Neuronal stem cell (in vitro differentiated cells): Measurements from ENCODE around the gene PAN2.

Source experiments
- DNase-seq: peaks from one replicate; pipeline ENCODE4 v3.0.0-alpha.2; 2013; ENCODE audit warnings: low spot score
- H2AFZ ChIP-seq: one replicate; pipeline ENCODE4 v1.6.1; 2013; ENCODE audit warnings: mild to moderate bottlenecking, low read length, inconsistent platforms
- H2AK5ac ChIP-seq: 2 replicates; pipeline ENCODE4 v1.6.1; 2013; ENCODE audit warnings: low read depth, mild to moderate bottlenecking, inconsistent platforms, low read length, moderate library complexity, mixed read lengths
- H2BK120ac ChIP-seq: 2 replicates; pipeline ENCODE4 v1.6.1; 2013; ENCODE audit warnings: low read depth, mild to moderate bottlenecking, inconsistent platforms, low read length, moderate library complexity, mixed read lengths
- H2BK12ac ChIP-seq: one replicate; pipeline ENCODE4 v1.6.1; 2013; ENCODE audit warnings: low read length, inconsistent platforms
- H2BK15ac ChIP-seq: 2 replicates; pipeline ENCODE4 v1.6.1; 2013; ENCODE audit warnings: mild to moderate bottlenecking, low read length, inconsistent platforms, mixed read lengths
- H2BK5ac ChIP-seq: one replicate; pipeline ENCODE4 v1.6.1; 2013; ENCODE audit warnings: inconsistent platforms, mild to moderate bottlenecking, low read length, moderate library complexity
- H3K14ac ChIP-seq: one replicate; pipeline ENCODE4 v1.6.1; 2013; ENCODE audit warnings: low read length, inconsistent platforms
- H3K18ac ChIP-seq: 2 replicates; pipeline ENCODE4 v1.6.1; 2013; ENCODE audit warnings: low read length, inconsistent platforms
- H3K23ac ChIP-seq: 2 replicates; pipeline ENCODE4 v1.6.1; 2013; ENCODE audit warnings: low read depth, mild to moderate bottlenecking, mixed read lengths, low read length, inconsistent platforms; ENCODE audit not compliant: poor library complexity
- H3K27ac ChIP-seq: replicated peaks from 3 replicates; pipeline ENCODE4 v1.5.1; 2013; ENCODE audit warnings: low read length, inconsistent platforms
- H3K27me3 ChIP-seq, 3 experiments: 2 replicates each; pipeline ENCODE4 v1.6.1; 2013; ENCODE audit warnings: low read length in 3 of 3, mild to moderate bottlenecking in 2 of 3, inconsistent platforms in 1 of 3, low read depth in 1 of 3, mixed read lengths in 1 of 3, moderate library complexity in 1 of 3; ENCODE audit not compliant: control insufficient read depth in 3 of 3, insufficient read depth in 3 of 3
- H3K36me3 ChIP-seq, 2 donors: replicated peaks in 1 of 2; 2 replicates each; pipeline ENCODE4 v1.6.1; 2013; ENCODE audit warnings: low read length in 2 of 2; ENCODE audit not compliant: control insufficient read depth in 2 of 2, insufficient read depth in 2 of 2
- H3K4ac ChIP-seq: 2 replicates; pipeline ENCODE4 v1.6.1; 2013; ENCODE audit warnings: inconsistent platforms, mild to moderate bottlenecking, low read length, moderate library complexity
- H3K4me1 ChIP-seq, 2 donors: 1 replicate in 1 of 2; 2 replicates in 1 of 2; pipeline ENCODE4 v1.6.1; 2013; ENCODE audit warnings: low read length in 2 of 2, low read depth in 1 of 2; ENCODE audit not compliant: control insufficient read depth in 2 of 2, insufficient read depth in 1 of 2
- H3K4me2 ChIP-seq: one replicate; pipeline ENCODE4 v1.6.1; 2013; ENCODE audit warnings: mild to moderate bottlenecking, low read length, inconsistent platforms; ENCODE audit not compliant: insufficient read depth, poor library complexity, severe bottlenecking
- H3K4me3 ChIP-seq, 2 donors: 2 replicates each; pipeline ENCODE4 v1.5.1; 2013; ENCODE audit warnings: low read length in 2 of 2, mild to moderate bottlenecking in 2 of 2, inconsistent platforms in 1 of 2, moderate library complexity in 1 of 2
- H3K79me1 ChIP-seq: one replicate; pipeline ENCODE4 v1.6.1; 2013; ENCODE audit warnings: low read depth, mild to moderate bottlenecking, inconsistent platforms, low read length, moderate library complexity
- H3K9ac ChIP-seq: one replicate; pipeline ENCODE4 v1.6.1; 2013; ENCODE audit warnings: mild to moderate bottlenecking, low read depth, low read length, inconsistent platforms; ENCODE audit not compliant: poor library complexity
- H3K9me3 ChIP-seq, 2 donors: replicated peaks in 1 of 2; 2 replicates each; pipeline versions ENCODE3 to v1.6.1; 2013; ENCODE audit warnings: low read length in 2 of 2, mild to moderate bottlenecking in 2 of 2, inconsistent platforms in 1 of 2, low read depth in 1 of 2, mixed read lengths in 1 of 2, moderate library complexity in 1 of 2; ENCODE audit not compliant: control insufficient read depth in 2 of 2, insufficient read depth in 1 of 2
- H4K8ac ChIP-seq: one replicate; pipeline ENCODE4 v1.6.1; 2013; ENCODE audit warnings: low read depth, mild to moderate bottlenecking, inconsistent platforms, low read length, moderate library complexity
- H4K91ac ChIP-seq: one replicate; pipeline ENCODE4 v1.6.1; 2013; ENCODE audit warnings: low read length, low read depth, mild to moderate bottlenecking, inconsistent platforms; ENCODE audit not compliant: poor library complexity
- WGBS, 2 donors: extraction: QIAGEN DNeasy Blood & Tissue Kit; methylation state at CpG; one replicate each; pipeline ENCODE4 v1.1.7; 2013; ENCODE audit warnings: missing lambda C conversion rate in 2 of 2, mixed read lengths in 1 of 2; ENCODE audit not compliant: insufficient read length in 2 of 2, insufficient replicate concordance in 1 of 2; ENCODE audit errors: extremely low coverage in 2 of 2; 5-methylcytosine and 5-hydroxymethylcytosine counted together

PAN2 gene

DNA sequence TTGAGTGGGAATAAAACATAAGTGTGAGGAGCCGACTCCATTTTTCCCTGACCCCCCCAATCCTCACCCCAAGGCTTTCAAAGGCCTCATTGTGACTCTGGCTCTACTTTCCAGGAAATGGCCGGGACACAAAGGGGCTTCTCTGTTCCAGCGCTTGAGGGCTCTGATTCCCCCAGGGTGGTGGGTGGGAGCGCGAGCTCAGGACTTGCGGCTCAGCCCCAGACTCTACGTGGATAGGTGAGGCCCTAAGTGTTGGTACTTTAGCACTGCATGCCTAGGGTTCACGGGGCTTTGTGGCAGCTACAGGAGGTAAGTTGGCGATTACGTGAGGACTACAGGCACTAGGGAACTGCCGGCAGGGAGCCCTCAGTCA, 18.6 kb downstream of the PAN2 start:
- H2BK120ac ChIP-seq, result no peak overlapping the region
- no peak overlapping the region for H4K91ac ChIP-seq
- H3K27me3 ChIP-seq, result no peaks in the 10 kb centered on the region
- H2AFZ ChIP-seq, result peak overlapping the region; percentile 93
- H3K4me2 ChIP-seq, result peak overlapping the region; percentile 92
- peak overlapping the region; percentile 87 for H2BK5ac ChIP-seq
- DNase-seq, result no peak
- no peak overlapping the region for H2BK15ac ChIP-seq
- H3K36me3 ChIP-seq, result peaks cover 18 to 71% of the 10 kb centered on the region in 2 donors
- peak overlapping the region; percentile 40 for H2AK5ac ChIP-seq
- WGBS, 2 donors, result no CpG with 5 or more reads among the region's 11 CpGs
- peak overlapping the region; percentile 93 for H3K18ac ChIP-seq
- H3K4me3 ChIP-seq, result peak overlapping the region; percentile 86 to 95
- no peak overlapping the region for H3K4ac ChIP-seq
- H3K79me1 ChIP-seq, result peaks cover 4% of the 10 kb centered on the region
- H4K8ac ChIP-seq, result no peak overlapping the region
- H3K4me1 ChIP-seq, result peaks cover 3 to 5% of the 10 kb centered on the region in 2 donors
- peak overlapping the region; percentile 95 for H3K27ac ChIP-seq
- peak overlapping the region; percentile 86 for H3K14ac ChIP-seq
- no peaks in the 10 kb centered on the region for H3K9me3 ChIP-seq
- peak overlapping the region; percentile 82 for H3K23ac ChIP-seq
- peak overlapping the region; percentile 97 for H3K9ac ChIP-seq
- H2BK12ac ChIP-seq, result no peak overlapping the region

DNA sequence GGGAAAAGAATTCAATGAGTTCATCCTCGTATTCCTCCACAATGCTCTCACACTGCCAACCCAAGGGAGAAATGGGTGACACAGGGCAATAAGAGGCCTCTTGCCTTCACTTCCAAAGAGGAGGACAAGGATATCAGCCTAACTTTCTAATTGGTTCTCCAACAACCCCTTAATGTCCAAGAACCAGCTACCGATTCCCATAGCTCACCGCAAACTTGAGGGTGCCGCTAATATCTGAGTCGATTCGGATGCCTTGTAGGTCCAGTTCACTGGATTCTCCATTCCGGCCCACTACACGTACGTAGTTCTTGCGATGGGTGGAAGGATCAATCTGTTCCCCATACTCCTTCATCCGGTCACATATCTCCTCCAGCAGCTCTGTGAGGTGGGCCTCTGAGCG, 22.8 kb downstream of the PAN2 start:
- H3K27me3 ChIP-seq, result no peaks in the 10 kb centered on the region
- no peak overlapping the region for H2BK120ac ChIP-seq
- no peak overlapping the region for H4K91ac ChIP-seq
- no peak overlapping the region for H4K8ac ChIP-seq
- H3K79me1 ChIP-seq, result peaks cover 4% of the 10 kb centered on the region
- peaks cover 3 to 5% of the 10 kb centered on the region in 2 donors for H3K4me1 ChIP-seq
- H3K27ac ChIP-seq, result no peak overlapping the region
- H2BK12ac ChIP-seq, result no peak overlapping the region
- no peak overlapping the region for H3K4me2 ChIP-seq
- H3K9ac ChIP-seq, result no peak overlapping the region
- H3K14ac ChIP-seq, result no peak overlapping the region
- H3K18ac ChIP-seq, result no peak overlapping the region
- no CpG with 5 or more reads among the region's 12 CpGs for WGBS, 2 donors
- no peak for DNase-seq
- H3K9me3 ChIP-seq, result no peaks in the 10 kb centered on the region
- H2AK5ac ChIP-seq, result no peak overlapping the region
- no peak overlapping the region for H2BK15ac ChIP-seq
- H3K23ac ChIP-seq, result no peak overlapping the region
- H3K4me3 ChIP-seq, result no peak overlapping the region
- no peak overlapping the region for H2AFZ ChIP-seq
- H3K36me3 ChIP-seq, result peaks cover 28 to 77% of the 10 kb centered on the region in 2 donors
- no peak overlapping the region for H3K4ac ChIP-seq
- H2BK5ac ChIP-seq, result no peak overlapping the region

DNA sequence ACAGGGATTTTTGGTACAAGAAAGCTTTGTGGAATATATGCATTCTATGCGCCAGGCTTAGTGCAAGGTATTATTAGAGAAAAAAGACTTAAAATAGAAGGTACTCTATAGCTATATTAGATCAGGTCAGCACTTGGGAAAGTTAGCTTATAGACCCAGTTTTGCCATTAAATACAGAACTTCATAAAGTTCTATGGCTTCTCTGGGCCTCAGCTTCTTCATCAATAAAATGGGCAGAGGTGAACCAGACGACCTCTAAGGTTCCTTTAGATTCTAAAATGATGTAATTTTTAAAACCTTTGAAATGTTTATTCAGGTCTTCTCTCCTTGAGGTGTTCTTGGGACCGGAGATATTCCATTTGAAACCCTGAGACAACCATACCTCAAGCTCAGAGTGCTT, 25.1 kb downstream of the PAN2 start:
- H3K79me1 ChIP-seq, result no peaks in the 10 kb centered on the region
- no peak overlapping the region for H2AFZ ChIP-seq
- H2BK15ac ChIP-seq, result no peak overlapping the region
- H2BK120ac ChIP-seq, result no peak overlapping the region
- H3K27ac ChIP-seq, result no peak overlapping the region
- no peak overlapping the region for H3K14ac ChIP-seq
- H3K18ac ChIP-seq, result no peak overlapping the region
- no peak overlapping the region for H2BK5ac ChIP-seq
- H3K4me3 ChIP-seq, result no peak overlapping the region
- H3K9me3 ChIP-seq, result no peaks in the 10 kb centered on the region
- WGBS, 2 donors, result no CpG with 5 or more reads among the region's 3 CpGs
- H3K4ac ChIP-seq, result no peak overlapping the region
- H4K91ac ChIP-seq, result no peak overlapping the region
- H2BK12ac ChIP-seq, result no peak overlapping the region
- no peaks in the 10 kb centered on the region for H3K27me3 ChIP-seq
- no peak overlapping the region for H3K4me2 ChIP-seq
- no peak overlapping the region for H3K23ac ChIP-seq
- H2AK5ac ChIP-seq, result no peak overlapping the region
- no peaks in the 10 kb centered on the region for H3K4me1 ChIP-seq
- H4K8ac ChIP-seq, result no peak overlapping the region
- H3K9ac ChIP-seq, result no peak overlapping the region
- H3K36me3 ChIP-seq, result peaks cover 25 to 85% of the 10 kb centered on the region in 2 donors
- no peak for DNase-seq

- no peak overlapping the region for H3K4ac ChIP-seq
- no peaks in the 10 kb centered on the region for H3K9me3 ChIP-seq
- H2AK5ac ChIP-seq, result no peak overlapping the region
- H3K36me3 ChIP-seq, result peaks cover 25 to 81% of the 10 kb centered on the region in 2 donors
- H3K27me3 ChIP-seq, result no peaks in the 10 kb centered on the region
- no peak overlapping the region for H3K9ac ChIP-seq
- no peak overlapping the region for H2AFZ ChIP-seq
- no peak overlapping the region for H3K18ac ChIP-seq
- H3K14ac ChIP-seq, result no peak overlapping the region
- H3K4me2 ChIP-seq, result no peak overlapping the region
- DNase-seq, result no peak
- H3K27ac ChIP-seq, result no peak overlapping the region
- H2BK5ac ChIP-seq, result no peak overlapping the region
- H4K8ac ChIP-seq, result no peak overlapping the region
- no CpG with 5 or more reads among the region's 7 CpGs for WGBS, 2 donors
- H2BK15ac ChIP-seq, result no peak overlapping the region
- no peak overlapping the region for H4K91ac ChIP-seq
- H3K79me1 ChIP-seq, result no peaks in the 10 kb centered on the region
- no peaks in the 10 kb centered on the region for H3K4me1 ChIP-seq
- no peak overlapping the region for H2BK120ac ChIP-seq
- H3K4me3 ChIP-seq, result no peak overlapping the region
- H2BK12ac ChIP-seq, result no peak overlapping the region
- no peak overlapping the region for H3K23ac ChIP-seq
These were observed 26.4 kb downstream of the PAN2 start for GRCh38 chr12:56307221-56307965.
